ENCODE measurements around the gene ASB18.

The ASB18 gene

DNA sequence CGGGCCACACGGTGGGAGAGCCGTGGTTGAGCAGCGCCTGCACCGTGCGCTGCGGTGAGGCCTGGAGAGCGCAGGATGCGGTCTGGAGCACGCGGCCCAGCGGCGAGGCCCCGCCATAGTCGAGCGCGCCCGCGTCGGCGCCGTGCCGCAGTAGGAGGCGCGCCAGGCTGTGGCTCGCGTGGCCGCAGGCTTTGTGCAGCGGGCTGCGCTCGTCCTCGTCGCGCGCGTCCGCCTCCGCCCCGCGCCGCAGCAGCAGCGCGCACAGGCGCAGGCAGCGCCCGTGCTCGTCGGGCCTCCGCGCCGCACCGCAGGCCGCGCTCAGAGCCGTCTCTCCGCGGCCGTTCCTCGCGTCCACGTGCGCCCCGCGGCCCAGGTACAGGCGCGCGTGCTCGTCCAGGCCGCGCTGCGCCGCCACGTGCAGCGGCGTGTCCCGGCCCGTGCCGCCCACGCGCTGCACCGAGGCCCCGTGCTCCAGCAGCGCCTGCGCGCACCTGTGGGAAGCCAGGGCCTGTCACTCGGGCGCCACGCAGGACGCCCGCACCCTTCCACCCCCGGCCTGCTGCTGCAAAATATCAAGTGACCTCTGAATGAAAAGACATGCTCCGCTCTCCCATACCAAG, 49.7 kb downstream of the ASB18 start:
- H3K36me3 ChIP-seq (replicated peaks; ENCODE audit: insufficient read depth, low read length) = no peaks in the 10 kb centered on the region
- no peak for TF ChIP-seq CTCF (IDR thresholded peaks at IDR 0.05; ENCODE audit: low read length)
- no peak for TF ChIP-seq EZH2phosphoT487 (IDR thresholded peaks at IDR 0.05; ENCODE audit: low read length)
- TF ChIP-seq EZH2 (optimal IDR thresholded peaks at IDR 0.05; ENCODE audit: low read depth, low read length) = no peak
- no peaks in the 10 kb centered on the region for H3F3A ChIP-seq (ENCODE audit: insufficient read depth, low read length)
- no peak overlapping the region for H2AFZ ChIP-seq (ENCODE audit: low read length)
- no peaks in the 10 kb centered on the region for H3K27me3 ChIP-seq (replicated peaks; ENCODE audit: insufficient read depth, low read length)
- no peak overlapping the region for H3K4me3 ChIP-seq (ENCODE audit: low read length)
- no peaks in the 10 kb centered on the region for H4K20me1 ChIP-seq (ENCODE audit: insufficient read depth, low read length)
- no peak for DNase-seq
- H3K9me2 ChIP-seq (replicated peaks; ENCODE audit: insufficient read depth, low read length) = no peaks in the 10 kb centered on the region
- H3K79me2 ChIP-seq (ENCODE audit: low read length) = no peaks in the 10 kb centered on the region
- H3K9ac ChIP-seq (ENCODE audit: low read length) = no peak overlapping the region
- no peak overlapping the region for H3K27ac ChIP-seq (ENCODE audit: low read length)
- H3K9me3 ChIP-seq (replicated peaks; ENCODE audit: insufficient read depth, low read length) = no peaks in the 10 kb centered on the region
- no peaks in the 10 kb centered on the region for H3K4me1 ChIP-seq (ENCODE audit: low read length)
- no peak overlapping the region for H3K4me2 ChIP-seq (ENCODE audit: low read depth, low read length)

GRCh38 chr2:236211296-236211695, 52.9 kb downstream of the ASB18 start:
- no peak for DNase-seq
- H3K27me3 ChIP-seq (replicated peaks; ENCODE audit: insufficient read depth, low read length) = no peaks in the 10 kb centered on the region
- TF ChIP-seq EZH2phosphoT487 (IDR thresholded peaks at IDR 0.05; ENCODE audit: low read length) (no peak), EZH2 (optimal IDR thresholded peaks at IDR 0.05; ENCODE audit: low read depth, low read length) (no peak), CTCF (IDR thresholded peaks at IDR 0.05; ENCODE audit: low read length) (no peak)
- no peaks in the 10 kb centered on the region for H3K36me3 ChIP-seq (replicated peaks; ENCODE audit: insufficient read depth, low read length)
- no peaks in the 10 kb centered on the region for H3F3A ChIP-seq (ENCODE audit: insufficient read depth, low read length)
- H3K4me1 ChIP-seq (ENCODE audit: low read length) = no peaks in the 10 kb centered on the region
- H3K4me3 ChIP-seq (ENCODE audit: low read length) = no peak overlapping the region
- no peak overlapping the region for H3K27ac ChIP-seq (ENCODE audit: low read length)
- H4K20me1 ChIP-seq (ENCODE audit: insufficient read depth, low read length) = no peaks in the 10 kb centered on the region
- H3K9me2 ChIP-seq (replicated peaks; ENCODE audit: insufficient read depth, low read length) = no peaks in the 10 kb centered on the region
- H3K4me2 ChIP-seq (ENCODE audit: low read depth, low read length) = no peak overlapping the region
- H2AFZ ChIP-seq (ENCODE audit: low read length) = no peak overlapping the region
- H3K9ac ChIP-seq (ENCODE audit: low read length) = no peak overlapping the region
- H3K79me2 ChIP-seq (ENCODE audit: low read length) = no peaks in the 10 kb centered on the region
- H3K9me3 ChIP-seq (replicated peaks; ENCODE audit: insufficient read depth, low read length) = no peaks in the 10 kb centered on the region

DNA sequence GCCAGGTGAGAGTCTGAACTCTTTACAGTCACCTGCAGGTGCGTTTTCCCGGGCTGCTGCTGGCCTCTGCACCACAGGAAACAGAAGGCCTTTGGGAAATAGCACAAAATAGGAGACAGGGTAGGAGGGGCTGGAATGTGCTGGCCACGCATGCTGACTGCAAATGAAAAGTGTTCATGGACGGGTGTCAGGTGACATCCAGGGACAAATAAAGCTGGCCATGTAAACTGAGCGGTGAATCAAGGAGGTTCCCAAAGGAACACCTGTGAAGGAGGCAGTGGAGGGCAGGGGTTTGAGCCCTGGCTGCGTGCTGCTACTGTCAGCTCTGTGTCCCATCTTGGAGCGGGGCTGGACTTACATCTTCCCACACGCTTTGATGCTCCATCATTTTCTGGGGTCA, 53.7 kb downstream of the ASB18 start:
- H3K9me2 ChIP-seq (replicated peaks; ENCODE audit: insufficient read depth, low read length) = no peaks in the 10 kb centered on the region
- H3K4me3 ChIP-seq (ENCODE audit: low read length) = no peak overlapping the region
- no peak for DNase-seq
- H3K79me2 ChIP-seq (ENCODE audit: low read length) = no peaks in the 10 kb centered on the region
- H3K4me1 ChIP-seq (ENCODE audit: low read length) = no peaks in the 10 kb centered on the region
- TF ChIP-seq EZH2 (optimal IDR thresholded peaks at IDR 0.05; ENCODE audit: low read depth, low read length) = no peak
- no peak overlapping the region for H2AFZ ChIP-seq (ENCODE audit: low read length)
- H4K20me1 ChIP-seq (ENCODE audit: insufficient read depth, low read length) = no peaks in the 10 kb centered on the region
- no peak overlapping the region for H3K4me2 ChIP-seq (ENCODE audit: low read depth, low read length)
- no peaks in the 10 kb centered on the region for H3K9me3 ChIP-seq (replicated peaks; ENCODE audit: insufficient read depth, low read length)
- H3K36me3 ChIP-seq (replicated peaks; ENCODE audit: insufficient read depth, low read length) = no peaks in the 10 kb centered on the region
- no peaks in the 10 kb centered on the region for H3F3A ChIP-seq (ENCODE audit: insufficient read depth, low read length)
- H3K27ac ChIP-seq (ENCODE audit: low read length) = no peak overlapping the region
- no peaks in the 10 kb centered on the region for H3K27me3 ChIP-seq (replicated peaks; ENCODE audit: insufficient read depth, low read length)
- no peak overlapping the region for H3K9ac ChIP-seq (ENCODE audit: low read length)

GRCh38 chr2:236209996-236210395, 54.2 kb downstream of the ASB18 start:
- H2AFZ ChIP-seq (ENCODE audit: low read length) = no peak overlapping the region
- no peak overlapping the region for H3K4me3 ChIP-seq (ENCODE audit: low read length)
- H3K4me1 ChIP-seq (ENCODE audit: low read length) = no peaks in the 10 kb centered on the region
- H3K9ac ChIP-seq (ENCODE audit: low read length) = no peak overlapping the region
- TF ChIP-seq EZH2 (optimal IDR thresholded peaks at IDR 0.05; ENCODE audit: low read depth, low read length) = no peak
- TF ChIP-seq EZH2phosphoT487 (IDR thresholded peaks at IDR 0.05; ENCODE audit: low read length) = no peak
- no peak for TF ChIP-seq CTCF (IDR thresholded peaks at IDR 0.05; ENCODE audit: low read length)
- no peaks in the 10 kb centered on the region for H3K36me3 ChIP-seq (replicated peaks; ENCODE audit: insufficient read depth, low read length)
- H3K79me2 ChIP-seq (ENCODE audit: low read length) = no peaks in the 10 kb centered on the region
- H3K27me3 ChIP-seq (replicated peaks; ENCODE audit: insufficient read depth, low read length) = no peaks in the 10 kb centered on the region
- no peak overlapping the region for H3K4me2 ChIP-seq (ENCODE audit: low read depth, low read length)
- H4K20me1 ChIP-seq (ENCODE audit: insufficient read depth, low read length) = no peaks in the 10 kb centered on the region
- H3K9me3 ChIP-seq (replicated peaks; ENCODE audit: insufficient read depth, low read length) = no peaks in the 10 kb centered on the region
- no peaks in the 10 kb centered on the region for H3K9me2 ChIP-seq (replicated peaks; ENCODE audit: insufficient read depth, low read length)
- no peak overlapping the region for H3K27ac ChIP-seq (ENCODE audit: low read length)
- no peak for DNase-seq
- H3F3A ChIP-seq (ENCODE audit: insufficient read depth, low read length) = no peaks in the 10 kb centered on the region
